ENCODE data around the gene IL4R. TPM values are rescaled to one million over a fixed set of nuclear protein-coding genes. Genes with fewer than 3 reads are reported as not detected.
"Not testable (repeated sequence)": the region's sequence is repeated elsewhere in the genome, so short reads cannot be mapped to it uniquely, and the experiment has no call there.

Gene IL4R
- total and polyA plus RNA-seq, 5 experiments from 2014 or later: 18.8 to 120 (median 49.4) TPM

DNA sequence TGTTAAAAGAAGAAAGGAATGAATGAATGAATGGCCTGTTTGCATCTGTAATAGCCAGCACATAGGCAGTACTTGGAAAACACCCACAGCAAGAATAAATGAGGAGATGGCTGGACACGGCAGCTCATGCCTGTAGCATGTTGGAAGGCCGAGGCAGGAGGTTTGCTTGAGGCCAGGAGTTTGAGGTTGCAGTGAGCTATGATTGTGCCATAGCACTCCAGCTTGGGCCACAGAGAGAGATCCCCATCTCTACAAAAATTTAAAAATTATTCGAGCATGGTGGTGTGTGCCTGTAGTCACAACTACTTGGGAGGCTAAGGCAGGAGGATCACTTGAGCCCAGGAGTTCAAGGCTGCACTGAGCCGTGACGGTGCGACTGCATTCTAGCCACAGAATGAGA, 12.5 kb downstream of the IL4R start:
- no peaks in the 10 kb centered on the region for H3K27me3 Mint-ChIP-seq
- H3K4me1 Mint-ChIP-seq: peaks cover 33 to 96% (median 81%) of the 10 kb centered on the region in 4 donors
- no peak for ATAC-seq
- H3K9me3 Mint-ChIP-seq: no peaks in the 10 kb centered on the region
- no peak for DNase-seq
- peak overlapping the region in 9 of 10 donors; percentile 66 to 94 (median 86) for H3K27ac Mint-ChIP-seq
- peak overlapping the region in 9 of 10 donors; percentile 3 to 75 (median 54) for H3K4me3 Mint-ChIP-seq
- H3K36me3 Mint-ChIP-seq: peaks cover 0 to 32% (median 6%) of the 10 kb centered on the region in 3 donors
- POLR2A ChIA-PET: interaction anchor here (0.7 to 1.2 kb wide), 3 partner anchors 8 to 96 kb away, joined by 3 to 4 read pairs (median 3); no protein-coding TSS in a partner anchor

- Mint-ChIP-seq H3K4me3 (peak overlapping the region; percentile 3 to 75 (median 60)), H3K27ac (peak overlapping the region; percentile 66 to 94 (median 85)), H3K4me1 (peaks cover 33 to 93% (median 78%) of the 10 kb centered on the region in 4 donors), H3K27me3 (no peaks in the 10 kb centered on the region), H3K9me3 (no peaks in the 10 kb centered on the region), H3K36me3 (peaks cover 0 to 35% (median 9%) of the 10 kb centered on the region in 3 donors)
- POLR2A ChIA-PET: interaction anchor here (0.7 to 1.2 kb wide), 3 partner anchors 9 to 96 kb away, joined by 3 to 4 read pairs (median 3); no protein-coding TSS in a partner anchor
- DNase-seq: peak in 8 of 10 donors; percentile 15 to 48 (median 32)
- peak; percentile 76 to 84 for ATAC-seq
These were observed 13.2 kb downstream of the IL4R start for GRCh38 chr16:27326738-27327585.

DNA sequence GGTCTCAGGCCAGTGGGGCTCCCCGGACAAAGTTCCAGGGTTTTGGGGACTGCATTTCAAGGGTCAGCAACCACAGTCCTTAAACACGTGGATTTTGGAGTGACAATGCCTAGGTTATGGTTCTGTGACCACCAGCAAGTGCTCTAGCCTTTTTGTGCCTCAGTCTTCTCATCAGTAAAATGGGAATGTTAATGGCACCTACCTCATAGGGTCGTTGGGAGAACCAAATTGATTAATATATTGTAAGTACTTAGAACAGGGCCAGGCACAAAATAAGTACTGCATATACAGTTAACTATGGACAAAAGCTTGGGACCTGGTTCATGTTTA, 13.8 kb downstream of the IL4R start:
- no peak for DNase-seq
- Mint-ChIP-seq H3K4me1 (peaks cover 29 to 93% (median 74%) of the 10 kb centered on the region in 4 donors), H3K4me3 (peak overlapping the region; percentile 3 to 75 (median 55)), H3K36me3 (peaks cover 0 to 38% (median 12%) of the 10 kb centered on the region in 3 donors), H3K27ac (peak overlapping the region; percentile 61 to 86 (median 82)), H3K27me3 (no peaks in the 10 kb centered on the region), H3K9me3 (no peaks in the 10 kb centered on the region)
- no peak for ATAC-seq
- POLR2A ChIA-PET: no interaction called here

DNA sequence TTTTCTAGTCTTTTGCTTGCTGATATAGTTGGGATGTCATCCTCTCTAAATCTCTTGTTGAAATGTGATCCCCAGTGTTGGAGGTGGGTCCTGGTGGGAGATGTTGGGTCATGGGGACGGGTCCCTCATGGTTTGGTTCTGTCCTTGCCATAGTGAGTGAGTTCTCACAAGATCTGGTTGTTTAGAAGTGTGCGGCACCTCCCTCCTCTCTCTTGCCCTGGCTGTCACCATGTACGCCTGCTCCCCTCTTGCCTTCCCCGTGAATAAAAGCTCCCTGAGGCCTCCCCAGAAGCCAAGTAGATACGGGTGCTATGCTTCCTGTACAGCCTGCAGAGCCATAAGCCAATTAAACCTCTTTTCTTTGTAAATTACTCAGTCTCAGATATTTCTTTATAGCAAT, 15.2 kb downstream of the IL4R start:
- H3K27ac Mint-ChIP-seq: peak overlapping the region; percentile 54 to 89 (median 74)
- DNase-seq: peak in 1 of 10 donors; percentile 42
- peaks cover 26 to 86% (median 67%) of the 10 kb centered on the region in 4 donors for H3K4me1 Mint-ChIP-seq
- H3K9me3 Mint-ChIP-seq: no peaks in the 10 kb centered on the region
- peaks cover 0 to 52% (median 12%) of the 10 kb centered on the region in 3 donors for H3K36me3 Mint-ChIP-seq
- no peak for ATAC-seq
- POLR2A ChIA-PET: interaction anchor here (0.7 to 1.5 kb wide), 2 partner anchors 10 to 31 kb away, joined by 4 read pairs; no protein-coding TSS in a partner anchor
- H3K4me3 Mint-ChIP-seq: peak overlapping the region in 3 of 10 donors; percentile 18 to 22 (median 19)
- no peaks in the 10 kb centered on the region for H3K27me3 Mint-ChIP-seq

- not testable (repeated sequence) for H3K9me3 Mint-ChIP-seq, ATAC-seq, H3K27me3 Mint-ChIP-seq, DNase-seq
- H3K4me1 Mint-ChIP-seq: peaks cover 30 to 85% (median 66%) of the 10 kb centered on the region in 4 donors
- peak overlapping the region in 9 of 10 donors; percentile 54 to 92 (median 82) for H3K27ac Mint-ChIP-seq
- peaks cover 4 to 58% (median 17%) of the 10 kb centered on the region in 3 donors for H3K36me3 Mint-ChIP-seq
- H3K4me3 Mint-ChIP-seq: peak overlapping the region in 2 of 10 donors; percentile 3 to 29
- POLR2A ChIA-PET: interaction anchor here (0.7 to 1.6 kb wide), 5 partner anchors 11 to 126 kb away, joined by 3 to 4 read pairs (median 4); partner anchors contain the start of gene KDM8
These were observed 15.8 kb downstream of the IL4R start for GRCh38 chr16:27329376-27330079.

GRCh38 chr16:27330542-27330941, 16.8 kb downstream of the IL4R start:
- Mint-ChIP-seq H3K9me3 (no peaks in the 10 kb centered on the region), H3K27me3 (no peaks in the 10 kb centered on the region), H3K4me3 (no peak overlapping the region), H3K36me3 (peaks cover 4 to 67% (median 21%) of the 10 kb centered on the region in 3 donors), H3K27ac (peak overlapping the region in 9 of 10 donors; percentile 21 to 90 (median 78)), H3K4me1 (peaks cover 27 to 79% (median 66%) of the 10 kb centered on the region in 4 donors)
- no peak for DNase-seq
- no peak for ATAC-seq
- POLR2A ChIA-PET: interaction anchor here (1.0 to 1.6 kb wide), 4 partner anchors 15 to 94 kb away, joined by 3 to 4 read pairs (median 4); no protein-coding TSS in a partner anchor

- no peak overlapping the region for H3K4me3 Mint-ChIP-seq
- H3K27me3 Mint-ChIP-seq: no peaks in the 10 kb centered on the region
- POLR2A ChIA-PET: no interaction called here
- ATAC-seq: no peak
- H3K36me3 Mint-ChIP-seq: peaks cover 4 to 78% (median 24%) of the 10 kb centered on the region in 3 donors
- no peaks in the 10 kb centered on the region for H3K9me3 Mint-ChIP-seq
- H3K4me1 Mint-ChIP-seq: peaks cover 25 to 75% (median 64%) of the 10 kb centered on the region in 4 donors
- H3K27ac Mint-ChIP-seq: peak overlapping the region in 5 of 10 donors; percentile 25 to 81 (median 65)
- DNase-seq: no peak
These were observed 18.3 kb downstream of the IL4R start for GRCh38 chr16:27332105-27332504.

DNA sequence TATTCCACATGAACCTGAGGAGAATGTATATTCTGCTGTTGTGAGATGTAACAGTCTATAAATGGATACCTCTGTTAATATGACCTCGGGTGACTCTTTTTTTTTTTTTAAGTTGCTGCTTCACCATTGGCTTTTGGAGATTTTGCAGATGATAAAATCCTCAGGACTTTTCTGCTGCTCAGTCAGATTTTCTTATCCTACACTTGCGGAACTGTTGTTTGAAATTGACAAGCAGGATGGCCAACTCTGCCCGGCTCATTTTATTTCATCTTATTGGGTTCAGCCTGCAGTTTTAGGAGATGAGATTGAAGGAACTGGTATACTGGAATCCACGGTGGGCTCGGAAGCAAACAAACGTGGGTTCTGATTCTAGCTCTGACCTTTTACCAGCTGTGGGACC, 19.3 kb downstream of the IL4R start:
- POLR2A ChIA-PET: interaction anchor here (0.8 kb wide), 1 partner anchor 14 kb away, joined by 3 read pairs; no protein-coding TSS in a partner anchor
- Mint-ChIP-seq H3K27ac (peak overlapping the region in 2 of 10 donors; percentile 22 to 47), H3K4me3 (no peak overlapping the region), H3K4me1 (peaks cover 25 to 69% (median 58%) of the 10 kb centered on the region in 4 donors), H3K27me3 (no peaks in the 10 kb centered on the region), H3K9me3 (no peaks in the 10 kb centered on the region), H3K36me3 (peaks cover 4 to 83% (median 28%) of the 10 kb centered on the region in 3 donors)
- ATAC-seq (no peak), DNase-seq (no peak)

DNA sequence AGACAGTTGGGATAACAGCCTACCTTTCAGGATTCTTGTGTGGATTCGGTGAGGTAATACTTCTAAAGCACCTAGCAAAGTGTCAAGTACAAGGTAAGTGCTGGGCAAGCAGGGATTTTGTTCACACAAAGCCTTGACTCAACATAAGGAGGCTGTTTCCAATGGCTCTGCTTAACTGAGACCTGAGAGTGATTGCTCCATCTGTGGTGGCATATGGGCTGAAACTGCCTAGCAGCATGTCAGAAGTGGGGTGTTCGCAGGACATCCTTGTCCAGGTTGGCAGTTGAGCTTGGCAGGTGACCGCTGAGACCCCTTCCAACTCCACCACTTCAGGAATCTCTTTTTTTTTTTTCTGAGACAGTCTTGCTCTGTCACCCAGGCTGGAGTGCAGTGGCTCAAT, 19.8 kb downstream of the IL4R start:
- no peak for DNase-seq
- Mint-ChIP-seq H3K4me3 (no peak overlapping the region), H3K27me3 (no peaks in the 10 kb centered on the region), H3K36me3 (peaks cover 4 to 88% (median 30%) of the 10 kb centered on the region in 3 donors), H3K9me3 (no peaks in the 10 kb centered on the region), H3K4me1 (peaks cover 25 to 69% (median 58%) of the 10 kb centered on the region in 4 donors), H3K27ac (peak overlapping the region in 1 of 10 donors; percentile 22)
- POLR2A ChIA-PET: interaction anchor here (0.8 kb wide), 1 partner anchor 14 kb away, joined by 3 read pairs; no protein-coding TSS in a partner anchor
- no peak for ATAC-seq

DNA sequence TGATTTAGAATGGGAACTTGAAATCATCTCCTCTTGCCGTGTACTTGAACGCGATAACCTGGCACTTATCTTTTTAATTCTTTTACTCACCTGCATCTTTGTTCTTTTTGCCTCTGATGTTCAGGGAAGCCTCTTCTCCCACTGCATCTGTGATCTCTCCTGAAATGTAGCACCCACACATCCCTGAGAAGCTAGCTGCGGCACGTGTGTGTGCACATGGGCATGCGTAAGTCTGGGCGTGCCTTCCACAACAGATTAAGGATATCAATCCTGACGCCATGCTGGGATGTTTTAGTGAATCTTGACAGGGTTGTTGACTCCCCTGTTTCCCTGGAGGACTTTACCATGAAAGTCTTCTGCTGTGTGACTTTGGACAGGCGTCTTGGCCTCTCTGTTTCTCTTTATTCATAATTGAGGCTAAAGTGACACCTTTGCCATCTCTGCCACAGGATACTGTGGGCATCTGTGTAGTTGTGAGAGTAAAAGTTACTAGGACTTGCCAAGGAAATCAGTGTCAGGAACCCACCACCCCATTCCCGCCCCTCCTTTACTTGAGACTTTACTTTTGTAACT, 20.5 kb downstream of the IL4R start:
- H3K4me3 Mint-ChIP-seq: no peak overlapping the region
- peaks cover 4 to 90% (median 27%) of the 10 kb centered on the region in 3 donors for H3K36me3 Mint-ChIP-seq
- H3K4me1 Mint-ChIP-seq: peaks cover 20 to 65% (median 51%) of the 10 kb centered on the region in 4 donors
- DNase-seq: peak in 1 of 10 donors; percentile 4
- H3K27ac Mint-ChIP-seq: peak overlapping the region in 5 of 10 donors; percentile 5 to 71 (median 60)
- H3K9me3 Mint-ChIP-seq: no peaks in the 10 kb centered on the region
- H3K27me3 Mint-ChIP-seq: no peaks in the 10 kb centered on the region
- POLR2A ChIA-PET: interaction anchor here (0.6 kb wide), 1 partner anchor 35 kb away, joined by 3 read pairs; no protein-coding TSS in a partner anchor
- ATAC-seq: no peak

GRCh38 chr16:27334838-27335237, 21.1 kb downstream of the IL4R start:
- H3K4me3 Mint-ChIP-seq: no peak overlapping the region
- peaks cover 4 to 91% (median 30%) of the 10 kb centered on the region in 3 donors for H3K36me3 Mint-ChIP-seq

More at GRCh38 chr16:27334838-27335237, 21.1 kb downstream of the IL4R start:
- ATAC-seq (no peak), DNase-seq (no peak)
- peaks cover 18 to 63% (median 46%) of the 10 kb centered on the region in 4 donors for H3K4me1 Mint-ChIP-seq
- H3K9me3 Mint-ChIP-seq: no peaks in the 10 kb centered on the region
- POLR2A ChIA-PET: interaction anchor here (0.6 kb wide), 1 partner anchor 34 kb away, joined by 3 read pairs; no protein-coding TSS in a partner anchor
- H3K27ac Mint-ChIP-seq: peak overlapping the region in 1 of 10 donors; percentile 53
- H3K27me3 Mint-ChIP-seq: no peaks in the 10 kb centered on the region
